Neural progenitor cell (in vitro differentiated cells): Measurements from ENCODE around the gene RTKN. TPM values are rescaled to one million over a fixed set of nuclear protein-coding genes. Genes with fewer than 3 reads are reported as not detected.
"Not testable (repeated sequence)": the region's sequence is repeated elsewhere in the genome, so short reads cannot be mapped to it uniquely, and the experiment has no call there.

Source experiments
- DNase-seq: peaks from one replicate; pipeline ENCODE4 v3.0.0-alpha.2; 2016; ENCODE audit warnings: low spot score
- H2AFZ ChIP-seq: fragments of 200-600 bp; sonication (generic); replicated peaks from 2 replicates; pipeline ENCODE4 v1.6.1; 2016; ENCODE audit warnings: antibody characterized with exemption
- H3F3A ChIP-seq: fragments of 200-600 bp; sonication (generic); 2 replicates; pipeline ENCODE4 v1.6.1; 2016; ENCODE audit warnings: antibody characterized with exemption, low read depth
- H3K27ac ChIP-seq: fragments of 200-600 bp; sonication (generic); 2 replicates; pipeline ENCODE4 v1.5.1; 2016; ENCODE audit warnings: mild to moderate bottlenecking
- H3K27me3 ChIP-seq: fragments of 200-600 bp; sonication (generic); 2 replicates; pipeline ENCODE4 v1.6.1; 2016; ENCODE audit warnings: mild to moderate bottlenecking, moderate library complexity
- H3K36me3 ChIP-seq: fragments of 200-600 bp; sonication (generic); 2 replicates; pipeline ENCODE4 v1.5.1; 2016
- H3K4me1 ChIP-seq: fragments of 200-600 bp; sonication (generic); 2 replicates; pipeline ENCODE4 v1.6.1; 2016; ENCODE audit warnings: mixed run types
- H3K4me2 ChIP-seq: fragments of 200-600 bp; sonication (generic); 2 replicates; pipeline ENCODE4 v1.6.1; 2016
- H3K4me3 ChIP-seq: fragments of 200-600 bp; sonication (generic); 2 replicates; pipeline ENCODE4 v1.5.1; 2016
- H3K79me2 ChIP-seq: fragments of 200-600 bp; sonication (generic); 2 replicates; pipeline ENCODE4 v1.6.1; 2016; ENCODE audit warnings: low read depth
- H3K9ac ChIP-seq: fragments of 200-600 bp; sonication (generic); 2 replicates; pipeline ENCODE4 v1.6.1; 2016
- H3K9me3 ChIP-seq: fragments of 200-600 bp; sonication (generic); 2 replicates; pipeline ENCODE4 v1.5.1; 2016; ENCODE audit warnings: low read depth
- H4K20me1 ChIP-seq: fragments of 200-600 bp; sonication (generic); 2 replicates; pipeline ENCODE4 v1.6.1; 2016; ENCODE audit warnings: low read depth
- H3K27ac Mint-ChIP-seq: 3 replicates; pipeline ENCODE4 v1.8.0; 2021; ENCODE audit warnings: mixed read lengths
- H3K27me3 Mint-ChIP-seq: 2 replicates; pipeline ENCODE4 v1.8.0; 2022; ENCODE audit warnings: low read depth, mild to moderate bottlenecking, inconsistent platforms, moderate library complexity, mixed read lengths; ENCODE audit not compliant: insufficient read depth
- H3K36me3 Mint-ChIP-seq: 3 replicates; pipeline ENCODE4 v1.8.0; 2021; ENCODE audit warnings: mixed read lengths
- H3K4me1 Mint-ChIP-seq: 3 replicates; pipeline ENCODE4 v1.8.0; 2021; ENCODE audit warnings: mixed read lengths
- H3K4me3 Mint-ChIP-seq: 3 replicates; pipeline ENCODE4 v1.8.0; 2021; ENCODE audit warnings: mild to moderate bottlenecking, moderate library complexity, mixed read lengths
- H3K9me3 Mint-ChIP-seq: 3 replicates; pipeline ENCODE4 v1.8.0; 2020; ENCODE audit warnings: mixed read lengths
- EZH2 ChIP-seq: fragments of 200-600 bp; sonication (generic); IDR thresholded peaks from 2 replicates; pipeline ENCODE4 v1.6.1; 2017; ENCODE audit warnings: antibody characterized with exemption, mild to moderate bottlenecking, moderate library complexity
- EZH2phosphoT487 ChIP-seq: fragments of 200-600 bp; sonication (generic); IDR thresholded peaks from 2 replicates; pipeline ENCODE4 v1.6.1; 2017; ENCODE audit warnings: antibody characterized with exemption
- total RNA-seq: library from RNA; depleted of rRNA; stranded (reverse); fragments of >200 nt; gene quantifications from 2 replicates; pipeline ENCODE4 v1.2.3, GENCODE V29; 2015; ENCODE audit warnings: low replicate concordance
- TF ChIP-seq, protein P1 (sequence below): fragments of 200-600 bp; sonication (generic); IDR thresholded peaks from 2 replicates; pipeline ENCODE4 v1.5.1; 2017; ENCODE audit warnings: antibody characterized with exemption, mild to moderate bottlenecking

Gene RTKN
- total RNA-seq, 1 donor from 2014 or later = 11.4 TPM

DNA sequence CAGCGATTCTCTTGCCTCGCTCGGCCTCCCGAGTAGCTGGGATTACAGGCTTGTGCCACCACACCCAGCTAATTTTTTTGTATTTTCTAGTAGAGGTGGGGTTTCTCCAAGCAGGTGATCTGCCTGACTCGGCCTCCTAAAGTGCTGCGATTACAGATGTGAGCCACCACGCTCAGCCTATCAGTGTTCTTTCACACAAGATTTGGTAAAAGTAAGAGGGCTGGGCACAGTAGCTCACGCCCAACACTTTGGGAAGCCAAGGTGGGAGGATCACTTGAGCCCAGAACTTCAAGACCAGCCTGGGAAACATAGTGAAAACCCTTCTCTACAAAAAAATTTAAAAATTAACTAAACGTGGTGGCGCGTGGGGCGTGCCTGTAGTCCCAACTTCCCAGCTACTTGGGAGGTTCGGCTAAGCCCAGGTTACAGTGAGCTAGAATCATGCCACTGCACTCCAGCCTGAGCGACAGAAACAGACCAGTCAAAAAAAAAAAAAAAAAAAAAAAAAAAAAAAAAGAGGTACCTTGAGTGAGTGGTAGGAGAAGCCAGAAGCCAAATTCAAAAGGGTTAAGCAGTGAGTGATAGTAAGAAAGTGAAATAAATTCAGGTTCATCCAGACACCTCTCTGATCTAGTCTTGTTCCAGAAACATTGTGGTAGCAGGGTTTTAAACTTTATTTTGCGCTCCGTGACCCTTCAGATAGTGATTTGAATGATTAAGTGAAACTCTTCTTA is 29.8 kb upstream of the RTKN start:
- peaks cover 15% of the 10 kb centered on the region for H3K4me1 Mint-ChIP-seq
- peaks cover 12% of the 10 kb centered on the region for H3K36me3 Mint-ChIP-seq
- TF ChIP-seq, protein P1, sequence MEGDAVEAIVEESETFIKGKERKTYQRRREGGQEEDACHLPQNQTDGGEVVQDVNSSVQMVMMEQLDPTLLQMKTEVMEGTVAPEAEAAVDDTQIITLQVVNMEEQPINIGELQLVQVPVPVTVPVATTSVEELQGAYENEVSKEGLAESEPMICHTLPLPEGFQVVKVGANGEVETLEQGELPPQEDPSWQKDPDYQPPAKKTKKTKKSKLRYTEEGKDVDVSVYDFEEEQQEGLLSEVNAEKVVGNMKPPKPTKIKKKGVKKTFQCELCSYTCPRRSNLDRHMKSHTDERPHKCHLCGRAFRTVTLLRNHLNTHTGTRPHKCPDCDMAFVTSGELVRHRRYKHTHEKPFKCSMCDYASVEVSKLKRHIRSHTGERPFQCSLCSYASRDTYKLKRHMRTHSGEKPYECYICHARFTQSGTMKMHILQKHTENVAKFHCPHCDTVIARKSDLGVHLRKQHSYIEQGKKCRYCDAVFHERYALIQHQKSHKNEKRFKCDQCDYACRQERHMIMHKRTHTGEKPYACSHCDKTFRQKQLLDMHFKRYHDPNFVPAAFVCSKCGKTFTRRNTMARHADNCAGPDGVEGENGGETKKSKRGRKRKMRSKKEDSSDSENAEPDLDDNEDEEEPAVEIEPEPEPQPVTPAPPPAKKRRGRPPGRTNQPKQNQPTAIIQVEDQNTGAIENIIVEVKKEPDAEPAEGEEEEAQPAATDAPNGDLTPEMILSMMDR = no peak
- TF ChIP-seq EZH2 = no peak
- Histone ChIP-seq H2AFZ (no peak overlapping the region), H3K4me2 (peak overlapping the region; percentile 97), H3K79me2 (peaks cover 4% of the 10 kb centered on the region), H3K27ac (peak overlapping the region; percentile 75), H3K4me1 (peaks cover 11% of the 10 kb centered on the region), H4K20me1 (no peaks in the 10 kb centered on the region), H3K9ac (peak overlapping the region; percentile 19), H3K9me3 (no peaks in the 10 kb centered on the region), H3K27me3 (no peaks in the 10 kb centered on the region), H3K4me3 (peak overlapping the region; percentile 63), H3F3A (peaks cover 33% of the 10 kb centered on the region), H3K36me3 (no peaks in the 10 kb centered on the region)
- no peak for DNase-seq
- peaks cover 9% of the 10 kb centered on the region for H3K27me3 Mint-ChIP-seq
- no peaks in the 10 kb centered on the region for H3K9me3 Mint-ChIP-seq
- H3K4me3 Mint-ChIP-seq = peak overlapping the region; percentile 97
- H3K27ac Mint-ChIP-seq = peak overlapping the region; percentile 98

DNA sequence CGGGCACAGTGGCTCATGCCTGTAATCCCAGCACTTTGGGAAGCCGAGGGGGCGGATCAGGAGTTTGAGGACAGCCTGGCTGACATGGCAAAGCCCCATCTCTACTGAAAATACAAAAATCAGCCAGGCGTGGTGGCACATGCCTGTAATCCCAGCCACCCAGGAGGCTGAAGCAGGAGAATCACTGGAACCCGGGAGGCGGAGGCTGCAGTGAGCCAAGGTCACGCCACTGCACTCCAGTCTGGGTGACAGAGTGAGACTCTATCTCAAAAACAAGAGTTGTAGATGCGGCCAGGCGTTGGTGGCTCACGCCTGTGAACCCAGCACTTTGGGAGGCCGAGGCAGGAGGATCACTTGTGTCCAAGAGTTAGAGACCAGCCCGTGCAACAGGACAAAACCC is 29.0 kb upstream of the RTKN start:
- H3K27ac ChIP-seq, H2AFZ ChIP-seq, H3K9me3 ChIP-seq, H3K27me3 ChIP-seq, DNase-seq, H3K27ac Mint-ChIP-seq, H4K20me1 ChIP-seq, H3K27me3 Mint-ChIP-seq, H3K36me3 ChIP-seq, H3K79me2 ChIP-seq, H3K4me3 ChIP-seq, H3K9me3 Mint-ChIP-seq, H3K4me2 ChIP-seq, H3K9ac ChIP-seq: not testable (repeated sequence)
- H3K36me3 Mint-ChIP-seq = peaks cover 11% of the 10 kb centered on the region
- H3K4me1 Mint-ChIP-seq = peaks cover 17% of the 10 kb centered on the region
- H3K4me3 Mint-ChIP-seq = peak overlapping the region; percentile 72
- H3F3A ChIP-seq = peaks cover 33% of the 10 kb centered on the region
- peaks cover 11% of the 10 kb centered on the region for H3K4me1 ChIP-seq

DNA sequence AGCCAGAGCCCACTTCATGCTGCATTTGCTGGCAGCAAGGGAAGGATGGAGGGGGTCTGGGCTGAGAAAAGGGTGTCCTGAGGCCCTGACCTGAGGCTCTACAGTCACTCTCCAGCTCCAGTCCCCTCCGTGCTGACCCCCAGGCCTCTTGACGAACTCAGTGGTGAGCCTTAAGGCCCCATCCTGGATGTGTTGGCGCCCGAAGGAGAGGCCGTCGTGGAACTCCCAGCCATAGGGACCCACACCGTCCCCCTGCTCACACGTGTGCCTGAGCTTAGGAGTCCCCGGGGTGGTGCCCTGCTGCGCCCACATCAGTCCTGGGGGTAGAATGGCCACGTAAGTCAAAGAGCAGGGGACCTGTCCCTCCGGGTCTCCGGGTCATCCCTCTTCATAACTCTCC is 22.7 kb upstream of the RTKN start:
- peak; percentile 23 for DNase-seq
- H3K9ac ChIP-seq = peak overlapping the region; percentile 68
- H3K27me3 ChIP-seq = no peaks in the 10 kb centered on the region
- no peaks in the 10 kb centered on the region for H3K9me3 ChIP-seq
- Mint-ChIP-seq H3K27me3 (peaks cover 10% of the 10 kb centered on the region), H3K4me3 (peak overlapping the region; percentile 98), H3K4me1 (peaks cover 14% of the 10 kb centered on the region), H3K27ac (no peak overlapping the region), H3K9me3 (no peaks in the 10 kb centered on the region), H3K36me3 (peaks cover 12% of the 10 kb centered on the region)
- no peaks in the 10 kb centered on the region for H4K20me1 ChIP-seq
- peak overlapping the region; percentile 89 for H3K4me3 ChIP-seq
- H3K27ac ChIP-seq = no peak overlapping the region
- no peak overlapping the region for H2AFZ ChIP-seq
- H3K4me1 ChIP-seq = peaks cover 7% of the 10 kb centered on the region
- peaks cover 19% of the 10 kb centered on the region for H3K79me2 ChIP-seq
- TF ChIP-seq EZH2 (no peak), EZH2phosphoT487 (no peak)
- TF ChIP-seq, protein P1 = no peak
- H3F3A ChIP-seq = peaks cover 28% of the 10 kb centered on the region
- no peaks in the 10 kb centered on the region for H3K36me3 ChIP-seq
- H3K4me2 ChIP-seq = peak overlapping the region; percentile 90

DNA sequence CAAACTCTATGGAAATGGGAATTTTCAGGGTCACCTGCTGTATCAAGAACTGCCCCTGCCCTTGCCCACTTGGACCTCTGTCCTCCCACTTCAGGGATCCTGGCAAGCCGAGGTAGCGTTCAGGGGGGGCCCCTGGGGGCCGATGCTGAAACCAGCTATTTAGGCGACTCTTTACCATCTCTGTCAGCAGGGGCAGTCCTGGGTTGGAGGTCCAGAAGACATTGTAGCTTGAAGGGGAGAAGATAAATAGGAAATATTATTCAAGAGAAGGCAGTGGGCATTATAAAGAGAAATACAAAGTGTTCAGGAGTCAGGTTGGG is 21.0 kb upstream of the RTKN start:
- Mint-ChIP-seq H3K27ac (no peak overlapping the region), H3K4me3 (peak overlapping the region; percentile 80), H3K36me3 (peaks cover 12% of the 10 kb centered on the region), H3K4me1 (peaks cover 22% of the 10 kb centered on the region), H3K27me3 (peaks cover 15% of the 10 kb centered on the region), H3K9me3 (no peaks in the 10 kb centered on the region)
- DNase-seq = no peak
- H3K4me1 ChIP-seq = peaks cover 9% of the 10 kb centered on the region
- H3K27me3 ChIP-seq = no peaks in the 10 kb centered on the region
- no peaks in the 10 kb centered on the region for H3K36me3 ChIP-seq
- H3K4me3 ChIP-seq = no peak overlapping the region
- H3K4me2 ChIP-seq = no peak overlapping the region
- TF ChIP-seq EZH2phosphoT487 (no peak), EZH2 (no peak)
- TF ChIP-seq, protein P1 = no peak
- H3F3A ChIP-seq = peaks cover 30% of the 10 kb centered on the region
- no peaks in the 10 kb centered on the region for H3K9me3 ChIP-seq
- H4K20me1 ChIP-seq = no peaks in the 10 kb centered on the region
- H3K27ac ChIP-seq = no peak overlapping the region
- no peak overlapping the region for H2AFZ ChIP-seq
- H3K79me2 ChIP-seq = peaks cover 28% of the 10 kb centered on the region
- H3K9ac ChIP-seq = no peak overlapping the region
